SK-N-SH treated with all-trans-retinoic acid at 6 μM for 48 hours (cell line): ENCODE data around the gene CBFB.

Source experiments
- ATAC-seq: fragments of 200-7000 bp; cut with Tn5 transposase; 3 replicates; pipeline ENCODE4 v1.9.1; 2020; ENCODE audit warnings: mild to moderate bottlenecking, moderate library complexity
- ARNTL ChIP-seq: fragments of 450-650 bp; formaldehyde crosslinking; IDR thresholded peaks from 2 replicates; pipeline ENCODE4 v1.5.0; 2020; ENCODE audit warnings: low read depth, mild to moderate bottlenecking, moderate library complexity, borderline replicate concordance
- BACH2 ChIP-seq: fragments of 250-450 bp; sonication (Bioruptor Pico); IDR thresholded peaks from 2 replicates; pipeline ENCODE4 v1.9.0; 2021; ENCODE audit warnings: mild to moderate bottlenecking, borderline replicate concordance
- CREB5 ChIP-seq: fragments of 250-450 bp; sonication (Bioruptor Pico); IDR thresholded peaks from 2 replicates; pipeline ENCODE4 v1.5.1; 2020; ENCODE audit warnings: low read depth, mild to moderate bottlenecking, moderate library complexity
- CSDC2 ChIP-seq: fragments of 250-450 bp; sonication (Bioruptor Pico); IDR thresholded peaks from 2 replicates; pipeline ENCODE4 v1.5.0; 2020; ENCODE audit warnings: mild to moderate bottlenecking, moderate library complexity
- CSRNP3 ChIP-seq: fragments of 250-450 bp; sonication (Bioruptor Pico); IDR thresholded peaks from 2 replicates; pipeline ENCODE4 v1.5.1; 2021; ENCODE audit warnings: mild to moderate bottlenecking, moderate library complexity
- ESRRG ChIP-seq: fragments of 250-450 bp; sonication (Bioruptor Pico); IDR thresholded peaks from 2 replicates; pipeline ENCODE4 v1.6.1; 2021; ENCODE audit warnings: mild to moderate bottlenecking
- GLIS3 ChIP-seq: fragments of 250-450 bp; sonication (Bioruptor Pico); IDR thresholded peaks from 2 replicates; pipeline ENCODE4 v1.5.0; 2020; ENCODE audit warnings: mild to moderate bottlenecking, moderate library complexity
- ISL1 ChIP-seq: fragments of 250-450 bp; sonication (Bioruptor Pico); IDR thresholded peaks from 2 replicates; pipeline ENCODE4 v2.1.2; 2022; ENCODE audit warnings: mild to moderate bottlenecking, moderate library complexity
- OSR1 ChIP-seq: fragments of 250-450 bp; sonication (Bioruptor Pico); IDR thresholded peaks from 2 replicates; pipeline ENCODE4 v1.8.0; 2022; ENCODE audit warnings: moderate library complexity, mild to moderate bottlenecking, inconsistent platforms
- PATZ1 ChIP-seq: fragments of 250-450 bp; sonication (Bioruptor Pico); IDR thresholded peaks from 2 replicates; pipeline ENCODE4 v1.8.0; 2020; ENCODE audit warnings: mild to moderate bottlenecking, moderate library complexity, borderline replicate concordance
- POU6F1 ChIP-seq: fragments of 250-450 bp; sonication (Bioruptor Pico); IDR thresholded peaks from 2 replicates; pipeline ENCODE4 v1.8.0; 2021; ENCODE audit warnings: low read depth, mild to moderate bottlenecking, moderate library complexity, borderline replicate concordance
- PPARA ChIP-seq: fragments of 250-450 bp; sonication (Bioruptor Pico); IDR thresholded peaks from 2 replicates; pipeline ENCODE4 v1.5.0; 2020; ENCODE audit warnings: mild to moderate bottlenecking, borderline replicate concordance
- TCF4 ChIP-seq: fragments of 250-450 bp; sonication (Bioruptor Pico); IDR thresholded peaks from 2 replicates; pipeline ENCODE4 v1.8.0; 2021; ENCODE audit warnings: mild to moderate bottlenecking, moderate library complexity, borderline replicate concordance
- TOX ChIP-seq: fragments of 250-450 bp; sonication (Bioruptor Pico); IDR thresholded peaks from 2 replicates; pipeline ENCODE4 v1.8.0; 2021; ENCODE audit warnings: mild to moderate bottlenecking, moderate library complexity, borderline replicate concordance
- TSHZ2 ChIP-seq: fragments of 250-450 bp; sonication (Bioruptor Pico); IDR thresholded peaks from 2 replicates; pipeline ENCODE4 v1.5.0; 2020; ENCODE audit warnings: mild to moderate bottlenecking, moderate library complexity
- ZC3H10 ChIP-seq: fragments of 250-450 bp; sonication (Bioruptor Pico); IDR thresholded peaks from 2 replicates; pipeline ENCODE4 v1.5.1; 2021; ENCODE audit warnings: mild to moderate bottlenecking, moderate library complexity
- ZFP3 ChIP-seq: fragments of 250-450 bp; sonication (Bioruptor Pico); IDR thresholded peaks from 2 replicates; pipeline ENCODE4 v1.5.0; 2020; ENCODE audit warnings: mild to moderate bottlenecking, moderate library complexity
- ZFP30 ChIP-seq: fragments of 450-650 bp; formaldehyde crosslinking; IDR thresholded peaks from 2 replicates; pipeline ENCODE4 v1.5.0; 2022; ENCODE audit warnings: mild to moderate bottlenecking, moderate library complexity
- ZNF70 ChIP-seq: fragments of 450-650 bp; formaldehyde crosslinking; IDR thresholded peaks from 2 replicates; pipeline ENCODE4 v1.5.0; 2020; ENCODE audit warnings: mild to moderate bottlenecking, moderate library complexity
- ZNF8 ChIP-seq: fragments of 450-650 bp; formaldehyde crosslinking; IDR thresholded peaks from 2 replicates; pipeline ENCODE4 v1.5.0; 2020; ENCODE audit warnings: mild to moderate bottlenecking, moderate library complexity

The CBFB gene

GRCh38 chr16:67098599-67098998 is 69.7 kb downstream of the CBFB start:
- TF ChIP-seq TCF4 (CRISPR knock-in tag) (peak; percentile 72), ZNF70 (CRISPR knock-in tag) (no peak), ISL1 (CRISPR knock-in tag) (no peak), BACH2 (CRISPR knock-in tag) (no peak), ESRRG (CRISPR knock-in tag) (no peak), PPARA (CRISPR knock-in tag) (no peak), OSR1 (CRISPR knock-in tag) (no peak)
- TF ChIP-seq, all 23 proteins: peak for 1
- no peak for ATAC-seq

- no peak for TF ChIP-seq ZFP30 (CRISPR knock-in tag)
- TF ChIP-seq TOX (CRISPR knock-in tag) = no peak
- no peak for TF ChIP-seq GLIS3
- TF ChIP-seq CREB5 (CRISPR knock-in tag) = no peak
- no peak for TF ChIP-seq TCF4 (CRISPR knock-in tag)
- TF ChIP-seq PPARA (CRISPR knock-in tag) = no peak
- no peak for TF ChIP-seq CSDC2 (CRISPR knock-in tag)
- TF ChIP-seq CSRNP3 (CRISPR knock-in tag) = no peak
- no peak for TF ChIP-seq ZFP3
- no peak for TF ChIP-seq ZNF8
- no peak for TF ChIP-seq ARNTL (CRISPR knock-in tag)
- no peak for TF ChIP-seq ZC3H10
- TF ChIP-seq ISL1 (CRISPR knock-in tag) = no peak
- no peak for TF ChIP-seq POU6F1
- TF ChIP-seq, all 23 proteins: peak for 0
- peak; percentile 71 for ATAC-seq
Observed at GRCh38 chr16:67100569-67101310, 71.8 kb downstream of the CBFB start.

GRCh38 chr16:67101311-67102082 is 72.5 kb downstream of the CBFB start:
- ATAC-seq = no peak
- TF ChIP-seq POU6F1 (no peak), ZFP3 (no peak), ZNF70 (CRISPR knock-in tag) (no peak), CSRNP3 (CRISPR knock-in tag) (no peak), OSR1 (CRISPR knock-in tag) (no peak), CSDC2 (CRISPR knock-in tag) (no peak), ESRRG (CRISPR knock-in tag) (no peak), ZFP30 (CRISPR knock-in tag) (no peak), PATZ1 (no peak), GLIS3 (no peak), ZC3H10 (no peak), TCF4 (CRISPR knock-in tag) (no peak), TOX (CRISPR knock-in tag) (no peak), TSHZ2 (CRISPR knock-in tag) (no peak), CREB5 (CRISPR knock-in tag) (no peak)
- TF ChIP-seq, all 23 proteins: peak for 0
